ENCODE data around the gene KIAA0513.

KIAA0513 gene

DNA sequence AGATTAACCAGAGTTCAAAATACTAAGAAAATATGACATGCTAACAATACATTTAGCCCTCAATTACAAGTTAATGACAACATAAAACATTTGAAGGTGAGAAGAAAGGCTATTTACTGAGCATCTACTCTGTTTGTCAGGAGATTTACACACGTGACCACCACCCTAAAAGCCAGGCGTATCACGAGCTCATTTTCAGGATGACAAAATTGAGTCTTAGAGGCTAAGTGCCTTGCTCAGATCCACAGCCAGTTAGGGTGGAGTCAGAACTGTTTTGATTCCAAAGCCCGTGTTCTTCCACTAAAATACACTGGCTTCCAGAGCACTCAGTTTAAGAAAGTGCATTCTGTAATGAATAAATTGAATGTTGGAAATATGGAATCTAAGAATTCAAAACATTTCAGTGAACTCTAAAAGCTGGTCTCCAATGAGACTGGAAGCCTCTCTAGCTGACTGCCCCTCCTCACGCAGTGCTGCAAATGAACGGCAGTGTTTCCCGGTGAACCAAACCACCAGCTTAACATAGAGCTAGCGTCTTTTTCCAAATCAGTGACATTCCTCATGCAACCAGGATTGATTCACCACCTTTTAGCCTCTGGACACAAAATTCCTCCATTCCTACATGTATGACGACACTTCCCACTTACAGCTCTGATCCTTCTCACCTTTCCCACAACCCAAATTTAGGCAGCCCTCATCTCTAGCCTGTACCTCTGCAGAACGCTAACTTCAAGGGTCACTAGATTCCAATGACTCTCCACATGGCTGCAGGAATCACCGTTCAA is 22.1 kb upstream of the KIAA0513 start:
- no peak for DNase-seq

DNA sequence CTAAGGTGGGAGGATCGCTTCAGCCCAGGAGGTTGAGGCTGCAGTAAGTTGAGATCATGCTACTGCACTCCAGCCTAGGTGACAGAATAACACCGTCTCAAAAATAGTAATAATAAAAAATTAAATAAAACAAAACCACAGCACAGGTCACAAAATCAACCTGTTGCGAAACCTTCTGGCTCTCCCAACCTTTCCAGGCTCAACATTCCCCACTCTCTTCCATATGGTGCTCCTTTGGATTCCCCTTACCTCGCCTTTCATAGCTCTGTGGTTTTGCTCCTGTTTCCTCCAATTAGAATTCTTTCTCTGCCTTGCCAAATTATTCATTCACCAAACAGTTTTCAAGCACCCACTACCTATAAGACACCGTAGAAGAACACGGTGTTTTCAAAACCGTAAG is 21.0 kb upstream of the KIAA0513 start:
- no peak for DNase-seq

DNA sequence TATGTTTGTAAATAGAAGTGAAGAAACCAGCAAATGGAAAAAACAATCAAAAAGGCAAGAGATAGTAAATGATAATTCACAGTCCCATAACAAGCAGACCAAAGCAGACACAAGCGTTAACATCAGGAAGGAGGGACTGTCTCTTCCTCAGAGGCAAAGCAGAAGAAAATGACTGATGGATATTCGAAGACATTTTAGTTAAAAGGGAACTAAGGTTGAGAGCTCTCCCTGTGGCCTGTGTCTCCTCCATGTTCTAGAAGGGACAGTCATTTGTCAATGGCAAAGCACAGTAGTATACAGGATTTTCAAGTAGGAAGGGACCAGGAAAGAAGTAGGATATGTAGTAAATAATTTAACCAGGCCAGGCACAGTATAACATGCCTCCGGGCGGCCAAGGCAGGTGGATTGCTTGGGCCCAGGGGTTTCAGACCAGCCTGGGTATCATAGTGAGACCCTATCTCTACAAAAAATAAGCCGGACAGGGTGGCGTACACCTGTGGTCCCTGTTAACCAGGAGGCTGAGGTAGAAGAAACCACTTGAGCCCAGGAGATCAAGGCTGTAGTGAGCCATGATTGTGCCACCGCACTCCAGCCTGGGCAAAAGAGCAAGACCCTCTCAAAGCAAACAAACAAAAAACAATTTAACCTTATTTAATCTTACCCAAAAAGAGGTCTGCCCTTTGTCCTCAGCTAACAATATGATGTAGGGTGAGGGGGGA is 19.9 kb upstream of the KIAA0513 start:
- no peak for DNase-seq

DNA sequence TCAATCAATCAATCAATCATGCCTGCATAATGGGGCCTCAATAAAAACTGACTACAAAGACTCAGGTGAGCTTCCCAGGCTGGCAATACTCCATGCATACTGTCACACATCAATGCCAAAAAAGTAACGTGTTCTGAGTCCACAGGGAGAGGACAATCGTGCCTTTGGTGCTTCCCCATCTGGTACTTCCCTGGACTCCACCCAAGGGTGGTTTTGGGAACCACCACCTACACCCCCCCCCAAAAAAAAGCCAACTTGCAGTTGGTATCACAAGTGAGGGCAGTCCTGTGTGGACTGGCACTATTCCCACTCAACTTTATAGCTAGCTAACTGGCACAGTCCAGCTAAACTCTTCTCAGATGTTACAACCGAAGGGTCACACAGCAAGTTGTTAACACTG is 19.3 kb upstream of the KIAA0513 start:
- DNase-seq = no peak

DNA sequence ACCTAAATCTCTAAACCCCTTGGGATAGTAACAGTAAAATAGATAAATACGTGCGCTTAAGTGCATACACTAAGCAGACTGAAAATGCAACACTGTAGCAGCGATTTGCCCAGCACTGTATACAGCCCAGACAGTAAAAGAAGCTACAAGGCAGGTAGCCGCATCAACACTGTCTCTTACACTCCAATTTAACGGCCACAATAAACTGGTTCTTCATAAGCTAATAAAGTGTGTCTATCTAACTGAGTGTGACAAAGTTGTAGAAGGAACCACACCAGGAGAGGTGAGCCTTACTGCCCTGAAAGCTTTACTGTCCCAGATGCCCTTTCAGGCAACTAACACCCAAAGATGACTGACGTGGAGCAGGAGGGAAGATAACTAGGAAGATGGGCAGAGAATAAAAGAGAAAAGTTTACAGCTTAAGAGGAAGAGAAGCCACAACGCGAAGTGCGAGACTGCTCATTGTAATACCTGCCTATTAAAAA is 17.1 kb upstream of the KIAA0513 start:
- no peak for DNase-seq

DNA sequence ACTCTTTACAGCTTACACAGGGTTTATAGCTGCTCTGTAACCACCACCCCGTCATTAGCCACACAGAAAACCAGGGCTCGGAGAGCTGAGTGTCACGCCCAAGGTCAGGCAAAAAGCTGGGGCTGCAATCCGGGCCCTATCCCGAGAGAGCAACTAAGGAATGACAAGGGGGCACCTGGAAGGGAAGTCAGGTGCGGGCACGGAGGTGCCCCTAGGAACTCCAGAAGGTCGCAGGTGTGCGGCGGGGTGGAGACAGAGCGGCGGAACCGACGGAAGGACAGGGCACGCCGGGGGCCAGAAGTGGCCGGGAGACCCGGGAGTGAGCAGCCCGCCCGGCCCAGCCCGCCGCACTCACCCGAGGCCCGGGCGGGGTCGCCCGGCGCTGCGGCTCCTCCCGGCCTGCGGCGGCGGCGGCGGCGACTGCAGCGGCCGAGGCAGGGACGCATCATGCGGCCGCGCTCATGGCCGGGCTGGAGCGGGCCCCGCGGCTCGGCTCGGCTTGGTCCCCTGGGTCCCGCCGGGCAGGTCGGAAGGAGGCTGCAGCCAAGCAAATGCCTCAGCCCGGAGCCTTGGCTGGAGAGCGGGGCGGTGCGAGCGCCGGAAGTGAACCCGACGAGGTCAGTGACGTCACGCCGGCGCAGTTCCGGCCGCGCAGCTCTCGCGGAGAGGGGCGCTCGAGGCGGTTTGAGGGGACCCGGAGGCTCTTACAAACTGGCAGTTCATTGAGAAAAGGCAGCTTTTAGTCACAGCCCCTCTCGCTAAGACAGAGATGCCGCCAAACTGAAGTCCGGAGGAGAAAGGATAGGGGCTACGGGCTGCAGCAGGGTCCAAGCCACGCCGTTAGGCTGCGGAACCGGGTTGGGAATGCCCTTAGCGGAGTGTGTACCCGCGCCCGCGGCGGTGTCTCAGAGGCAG is 16.4 kb upstream of the KIAA0513 start, which contains the start of gene ZDHHC7:
Gene ZDHHC7 (minus strand): TSS at position 605 of the 915 bp plus-strand sequence. CDS start 20,917 bp downstream, outside the sequence.
- DNase-seq = peak; percentile 88

DNA sequence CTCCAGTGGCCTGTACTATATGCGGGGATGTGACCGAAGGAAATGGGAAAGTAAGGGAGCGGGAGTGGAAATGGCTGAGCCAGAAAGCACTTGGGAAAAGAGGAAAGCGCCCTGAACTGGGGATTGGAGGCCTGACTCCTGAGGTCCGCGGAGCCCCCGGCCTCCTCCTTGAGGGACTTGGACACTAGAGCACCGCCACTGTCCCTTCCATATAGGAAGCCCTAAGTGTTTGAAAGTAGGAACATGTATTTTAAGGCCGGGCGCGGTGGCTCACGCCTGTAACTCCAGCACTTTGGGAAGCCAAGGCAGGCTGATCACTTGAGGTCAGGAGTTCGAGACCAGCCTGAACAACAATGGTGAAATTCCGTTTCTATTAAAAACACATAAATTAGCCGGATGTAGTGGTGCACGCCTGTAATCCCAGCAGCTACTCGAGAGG is 15.7 kb upstream of the KIAA0513 start:
- no peak for DNase-seq

DNA sequence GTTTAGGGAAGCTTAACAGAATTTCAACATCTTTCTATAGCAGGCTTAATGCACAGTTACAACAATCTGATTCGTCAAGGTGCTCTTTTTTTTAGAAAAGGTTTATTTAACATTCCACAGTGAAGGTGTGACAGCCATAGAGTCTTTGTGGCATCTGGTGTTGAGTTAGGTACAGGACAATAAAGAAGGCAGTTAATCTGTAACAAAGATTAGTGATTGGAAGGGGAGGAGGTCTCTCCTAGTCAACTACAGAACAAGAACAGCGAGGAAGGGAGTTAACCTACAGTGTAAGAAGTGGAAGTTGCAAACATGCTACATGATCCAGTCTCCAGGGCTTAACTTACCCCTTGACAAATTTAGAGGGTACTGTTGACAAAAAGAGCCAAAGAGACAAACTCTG is 13.3 kb upstream of the KIAA0513 start:
- no peak for DNase-seq

DNA sequence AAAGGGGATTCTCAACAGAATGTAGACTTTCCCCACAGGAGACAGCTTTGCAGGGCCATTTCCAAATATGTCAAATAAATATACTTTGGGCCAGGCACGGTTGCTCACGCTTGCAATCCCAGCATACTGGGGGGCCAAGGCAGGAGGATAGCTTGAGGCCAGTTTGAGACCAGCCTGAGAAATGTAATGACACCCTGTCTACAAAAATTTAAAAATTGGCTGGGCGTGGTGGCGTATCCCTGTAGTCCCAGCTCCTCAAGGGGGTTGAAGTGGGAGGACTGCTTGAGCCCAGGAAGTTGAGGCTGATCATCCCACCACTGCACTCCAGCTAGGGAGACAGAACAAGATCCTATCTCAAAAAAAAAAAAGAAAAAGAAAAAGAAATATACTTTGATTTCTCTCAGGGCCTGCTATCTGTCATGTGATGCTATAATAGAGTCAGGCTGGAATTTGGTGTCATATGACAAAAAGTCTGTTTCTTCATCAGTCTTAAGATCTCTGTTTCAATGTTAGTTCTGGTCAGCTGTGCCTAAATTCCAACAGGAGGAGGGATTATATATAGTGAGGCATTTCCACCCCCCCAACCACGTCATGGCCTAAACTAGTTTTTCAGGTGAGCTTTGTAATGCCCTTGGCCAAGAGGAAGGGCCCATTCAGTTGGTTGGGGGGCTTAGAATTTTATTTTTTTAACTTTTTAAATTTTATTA is 12.0 kb upstream of the KIAA0513 start:
- DNase-seq = no peak

DNA sequence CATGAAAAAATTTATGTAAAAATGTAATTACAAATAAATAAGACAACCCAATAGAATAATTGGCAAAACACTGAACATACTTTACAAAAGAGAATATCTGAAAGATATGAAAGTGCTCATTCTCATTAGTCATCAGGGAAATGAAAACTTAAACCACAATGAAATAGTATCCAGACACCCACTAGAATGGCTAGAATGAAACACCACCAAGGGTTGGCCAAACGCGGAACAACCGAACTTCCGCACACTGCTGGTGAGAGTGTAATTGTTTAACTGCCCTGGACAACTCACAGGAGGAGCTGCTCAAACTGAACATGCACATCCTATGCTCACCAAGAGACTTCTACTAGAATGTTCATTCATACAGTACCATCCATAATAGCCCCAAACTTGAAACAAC is 10.4 kb upstream of the KIAA0513 start:
- peak; percentile 54 for DNase-seq

DNA sequence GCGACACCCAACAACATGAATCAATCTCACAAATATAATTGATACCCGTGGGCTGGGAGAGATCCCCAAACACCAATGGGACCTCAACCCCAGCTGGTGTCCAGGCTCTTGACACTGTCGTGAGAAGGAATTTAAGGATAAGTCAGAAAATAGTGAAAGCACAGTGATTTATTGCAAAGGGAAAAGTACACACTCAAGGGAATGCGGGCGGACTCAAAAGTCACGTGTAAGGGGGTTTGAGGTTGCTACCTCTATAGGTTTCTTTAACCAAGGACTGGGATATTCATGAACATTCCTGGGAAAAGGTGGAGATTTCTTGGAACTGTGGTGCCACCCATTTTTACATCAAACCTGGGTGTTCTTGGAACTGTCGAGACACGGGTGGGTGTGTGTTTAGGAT is 10.0 kb upstream of the KIAA0513 start:
- no peak for DNase-seq

DNA sequence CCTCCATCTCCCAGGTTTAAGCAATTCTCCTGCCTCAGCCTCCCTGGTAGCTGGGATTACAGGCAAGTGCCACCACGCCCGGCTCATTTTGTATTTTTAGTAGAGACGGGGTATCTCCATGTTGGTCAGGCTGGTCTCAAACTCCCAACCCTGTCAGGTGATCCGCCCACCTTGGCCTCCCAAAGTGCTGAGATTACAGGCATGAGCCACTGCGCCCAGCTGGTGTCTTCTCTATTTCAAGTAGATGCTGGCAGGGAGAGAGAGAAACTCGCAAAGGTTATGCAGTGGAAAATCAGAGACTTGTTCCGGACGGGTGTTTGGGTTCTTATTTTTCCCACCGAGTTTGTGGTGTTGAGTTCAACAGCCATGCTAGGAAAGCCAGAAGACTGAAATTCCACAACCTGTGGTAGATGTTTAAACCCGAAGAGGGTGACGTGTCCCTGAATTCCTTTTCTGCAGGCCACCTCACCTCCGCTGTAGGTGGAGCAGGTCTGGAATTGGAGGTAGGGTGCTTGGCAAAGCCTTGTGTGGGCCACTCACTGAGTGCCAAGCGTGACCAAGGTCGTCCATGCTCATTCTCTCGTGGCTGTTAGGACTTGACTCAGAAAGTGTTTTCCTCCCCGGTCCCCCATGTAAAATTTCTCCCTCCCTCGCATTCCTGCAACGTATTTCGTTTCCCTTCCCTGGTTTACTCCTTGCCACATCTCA is 8.9 kb upstream of the KIAA0513 start:
- DNase-seq = no peak

DNA sequence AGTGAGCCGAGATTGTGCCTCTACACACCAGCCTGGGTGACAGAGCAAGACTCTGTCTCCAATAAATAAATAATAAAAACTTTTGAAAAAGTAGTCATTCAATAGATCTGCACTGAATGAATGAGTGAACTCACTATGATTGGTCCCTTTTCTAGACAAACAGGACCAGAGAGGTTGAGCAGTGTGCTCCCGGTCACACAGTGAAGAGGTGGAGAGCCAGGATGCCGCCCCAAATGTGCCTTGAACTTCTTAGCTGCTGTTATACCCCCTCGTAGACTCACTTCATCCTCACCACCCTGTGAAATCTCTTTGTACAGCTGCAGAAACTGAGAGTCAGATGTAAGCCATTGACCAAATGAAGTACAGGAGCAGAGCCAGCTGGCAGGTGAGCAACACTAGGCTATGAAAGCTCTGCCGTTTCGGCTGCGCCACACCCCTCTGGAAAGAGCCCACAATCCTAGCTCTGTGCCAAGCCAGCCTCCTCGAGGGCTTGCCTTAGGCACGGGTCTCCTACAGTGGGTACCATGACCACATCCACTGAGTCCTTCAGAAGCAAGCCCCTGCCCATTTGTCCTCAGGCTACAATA is 7.8 kb upstream of the KIAA0513 start:
- DNase-seq = no peak

DNA sequence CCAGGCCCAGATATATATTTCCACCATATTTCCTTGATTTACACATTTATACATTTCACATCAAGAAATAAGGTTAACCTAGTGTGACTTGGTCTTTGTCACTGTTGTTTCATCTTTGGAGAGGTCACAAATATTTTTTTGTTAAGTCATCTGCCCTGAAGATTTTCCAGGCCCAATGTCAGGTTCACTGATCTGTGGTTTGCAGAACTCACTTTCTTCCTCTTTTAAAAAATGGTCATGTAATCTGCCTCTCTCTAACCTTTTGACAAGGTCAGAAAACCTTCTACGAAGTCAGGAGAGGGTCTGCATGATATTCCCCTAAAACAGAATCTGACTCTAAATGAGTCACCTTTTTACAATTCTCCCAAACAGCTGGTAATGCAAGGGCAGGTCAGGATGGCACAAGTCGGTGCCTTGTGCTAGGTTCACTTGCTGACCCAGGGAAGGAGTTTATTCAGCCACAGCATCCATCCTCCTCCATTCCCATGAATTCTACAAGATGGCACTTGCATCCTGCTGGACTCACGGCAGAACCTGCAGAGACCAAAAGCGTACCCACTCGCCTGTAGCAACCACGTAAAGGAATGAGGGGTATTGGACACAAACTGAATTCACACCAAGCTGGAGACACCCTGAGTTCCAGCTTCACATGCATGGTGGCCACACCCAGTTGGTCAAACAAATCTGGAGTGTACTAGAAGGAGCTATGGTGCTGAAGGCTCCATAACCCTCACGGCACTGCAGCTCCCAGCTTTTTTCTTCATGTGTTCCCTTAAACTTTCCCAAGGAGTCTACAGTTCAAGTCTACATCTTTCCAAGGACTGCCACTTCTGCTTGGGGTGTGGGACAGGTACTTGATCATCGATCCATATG is 1.6 kb upstream of the KIAA0513 start:
- DNase-seq = no peak

DNA sequence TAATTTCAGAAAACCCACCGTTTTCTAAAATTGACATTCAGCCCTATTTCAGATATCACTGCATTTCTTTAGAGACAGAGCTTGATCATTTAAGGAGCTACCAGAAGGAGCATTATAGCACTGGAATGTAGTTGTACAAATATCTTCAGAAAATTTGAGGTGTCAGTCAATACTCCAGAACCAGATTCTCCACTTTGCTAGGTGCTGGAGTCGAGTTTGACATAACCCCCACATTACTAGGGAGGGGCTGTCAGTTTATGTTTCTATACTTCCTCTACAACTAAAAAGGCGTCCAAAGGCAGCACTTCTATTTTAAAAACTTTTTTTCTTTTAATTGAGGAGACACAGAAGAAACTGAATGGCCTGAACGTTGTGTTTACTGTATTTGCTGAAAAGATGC is 892 bp upstream of the KIAA0513 start:
- DNase-seq = no peak

DNA sequence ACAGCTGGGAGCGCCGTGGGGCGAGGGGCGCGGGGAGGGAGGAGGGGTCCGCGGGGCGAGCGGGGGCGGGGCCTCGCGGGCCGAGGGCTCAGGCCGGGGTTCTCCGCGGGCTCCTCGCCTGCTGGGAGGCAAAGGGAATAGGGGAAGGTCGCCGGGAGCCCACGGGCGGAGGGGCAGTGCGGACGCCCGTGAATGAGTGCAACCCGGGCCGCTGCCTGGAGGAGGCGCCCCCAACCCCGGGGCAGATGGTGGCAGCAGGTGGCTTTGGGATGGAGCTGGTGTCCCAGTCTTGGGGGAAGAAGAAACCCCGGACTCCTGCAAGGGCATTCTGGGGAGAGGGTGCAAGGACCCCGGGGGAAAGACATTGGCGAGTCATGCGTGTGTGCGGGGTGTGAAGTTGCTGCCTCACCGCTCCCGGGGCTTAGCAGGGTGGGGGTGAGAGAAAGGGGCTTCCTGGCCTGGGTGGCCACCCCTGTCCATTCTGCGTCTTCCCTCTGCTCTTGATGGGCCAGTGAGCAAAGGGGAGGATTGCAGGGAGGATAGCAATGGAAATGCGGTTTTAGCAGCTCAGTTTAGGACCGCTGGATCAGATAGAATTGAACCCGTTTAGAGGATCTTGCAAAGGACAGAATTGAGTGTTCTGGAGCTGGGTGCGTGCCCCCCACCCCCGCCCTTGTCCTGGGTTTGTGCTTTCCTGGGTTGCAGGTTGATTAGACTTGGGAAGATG is 526 bp downstream of the KIAA0513 start:
- peak; percentile 20 for DNase-seq

DNA sequence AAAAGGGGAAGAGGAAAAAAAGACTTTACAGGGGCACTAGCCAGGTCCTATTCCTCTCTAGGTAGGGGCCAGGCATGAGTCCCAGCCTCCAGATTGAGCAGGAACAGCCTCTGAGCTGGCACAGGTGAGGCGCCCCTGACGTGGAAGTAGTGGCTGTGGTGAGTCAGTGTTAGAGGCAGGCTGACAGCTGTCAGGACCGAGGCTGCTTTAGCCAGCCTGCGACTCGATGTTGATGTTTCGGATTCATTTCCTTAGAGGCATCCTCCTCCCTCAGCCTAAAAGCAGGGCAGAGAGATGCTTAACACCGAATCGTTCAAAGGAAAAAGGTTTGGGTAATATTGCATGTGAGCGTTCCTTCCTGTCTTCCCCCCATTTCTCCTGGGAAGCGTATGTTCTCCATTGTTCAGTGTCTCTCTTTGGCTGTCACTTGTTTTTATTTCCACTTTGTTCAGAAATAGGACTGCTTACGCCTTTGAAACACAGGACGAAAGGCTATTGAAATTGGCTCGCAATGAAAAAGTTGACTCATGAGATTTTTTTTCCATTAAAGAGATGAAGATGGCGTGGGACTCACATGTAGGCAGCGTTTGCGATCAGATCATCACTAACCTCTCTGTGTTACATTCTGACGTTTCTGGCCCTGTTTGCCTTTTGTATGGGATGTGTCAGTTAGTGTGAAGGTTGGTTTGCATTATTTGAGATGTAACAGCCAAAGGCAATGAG is 1.3 kb downstream of the KIAA0513 start:
- peak; percentile 76 for DNase-seq

DNA sequence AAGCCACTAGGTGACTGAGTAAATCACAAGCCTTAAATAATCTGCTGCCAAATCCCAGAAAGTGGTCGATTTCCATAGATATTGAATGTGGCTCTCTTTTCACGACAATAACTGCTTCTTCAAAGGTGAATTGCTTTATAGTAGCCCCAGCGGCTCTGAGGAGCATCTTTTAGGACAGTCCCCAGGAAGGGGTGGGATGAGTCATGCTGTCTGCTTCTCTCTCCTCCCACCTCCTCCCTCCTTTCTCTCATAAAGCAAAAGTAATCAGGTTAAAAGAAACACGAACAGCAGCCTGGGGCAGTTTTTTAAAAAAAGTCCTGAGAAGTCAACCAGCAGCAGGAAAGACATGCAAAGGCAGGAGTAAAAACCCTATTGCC is 1.8 kb downstream of the KIAA0513 start:
- peak; percentile 77 for DNase-seq

DNA sequence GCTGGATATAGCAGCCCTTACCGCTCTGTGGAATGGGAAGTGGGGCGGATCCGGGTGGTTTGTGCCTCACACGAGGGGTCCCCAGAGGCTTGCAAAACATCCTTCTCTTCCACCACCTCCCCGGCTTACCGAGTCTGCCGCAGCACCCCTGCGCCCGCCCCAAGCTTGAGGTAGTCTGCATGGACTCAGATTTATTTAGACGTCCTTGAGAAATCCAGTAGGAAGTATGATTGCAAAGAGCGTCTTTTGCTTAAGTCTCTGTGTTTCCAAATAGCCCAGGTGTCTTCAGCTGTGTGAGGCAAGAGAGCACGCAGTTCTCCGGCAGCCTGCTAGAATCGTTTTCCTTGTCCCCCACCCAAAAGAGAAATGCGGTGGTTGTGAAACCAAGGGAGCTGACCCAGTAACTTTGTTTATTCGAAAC is 2.4 kb downstream of the KIAA0513 start:
- DNase-seq = no peak

Data from activated CD4-positive, alpha-beta T cell treated with anti-CD3 and anti-CD28 coated beads, Interleukin-2, amount 50 U/mL, for 16 hours (primary cell).